Mesenchymal stem cell (in vitro differentiated cells and primary cell): ENCODE measurements around the gene JCHAIN.

ENCODE experiments used
- DNase-seq: peaks from one replicate; pipeline ENCODE4 v3.0.0-alpha.2; 2013
- H2AFZ ChIP-seq: one replicate; pipeline ENCODE4 v1.6.1; 2013; ENCODE audit warnings: low read depth, mild to moderate bottlenecking, control low read depth, inconsistent platforms, low read length, moderate library complexity
- H2AK5ac ChIP-seq: 2 replicates; pipeline ENCODE4 v1.6.1; 2013; ENCODE audit warnings: low read length, moderate library complexity, mild to moderate bottlenecking, inconsistent platforms; ENCODE audit not compliant: severe bottlenecking
- H2BK120ac ChIP-seq: one replicate; pipeline ENCODE4 v1.6.1; 2013; ENCODE audit warnings: low read depth, mild to moderate bottlenecking, inconsistent platforms, low read length, moderate library complexity
- H2BK12ac ChIP-seq, 2 experiments: one replicate each; pipeline ENCODE4 v1.6.1; 2013; ENCODE audit warnings: inconsistent platforms in 2 of 2, low read length in 2 of 2, mild to moderate bottlenecking in 2 of 2, moderate library complexity in 2 of 2, control low read depth in 1 of 2
- H2BK15ac ChIP-seq: one replicate; pipeline ENCODE4 v1.6.1; 2013; ENCODE audit warnings: mild to moderate bottlenecking, low read depth, inconsistent platforms; ENCODE audit not compliant: poor library complexity, severe bottlenecking
- H2BK5ac ChIP-seq: 2 replicates; pipeline ENCODE4 v1.6.1; 2013; ENCODE audit warnings: low read depth, mild to moderate bottlenecking, low read length, control low read depth, inconsistent platforms; ENCODE audit not compliant: poor library complexity, severe bottlenecking
- H3K14ac ChIP-seq, 2 experiments: one replicate each; pipeline ENCODE4 v1.6.1; 2013; ENCODE audit warnings: inconsistent platforms in 2 of 2, low read length in 2 of 2, control low read depth in 1 of 2, mild to moderate bottlenecking in 1 of 2, moderate library complexity in 1 of 2
- H3K18ac ChIP-seq, 2 experiments: one replicate each; pipeline ENCODE4 v1.6.1; 2013; ENCODE audit warnings: inconsistent platforms in 2 of 2, low read length in 2 of 2, control low read depth in 1 of 2, low read depth in 1 of 2, mild to moderate bottlenecking in 1 of 2
- H3K23ac ChIP-seq, 2 experiments: one replicate each; pipeline ENCODE4 v1.6.1; 2013; ENCODE audit warnings: inconsistent platforms in 2 of 2, low read length in 2 of 2, mild to moderate bottlenecking in 2 of 2, moderate library complexity in 2 of 2, control low read depth in 1 of 2
- H3K27ac ChIP-seq: 2 replicates; pipeline ENCODE4 v1.5.1; 2013; ENCODE audit warnings: mild to moderate bottlenecking, moderate library complexity, low read length, control low read depth, inconsistent platforms; ENCODE audit not compliant: poor library complexity, severe bottlenecking
- H3K27me3 ChIP-seq, 2 experiments: 2 replicates each; pipeline versions ENCODE4 v1.6.1 to v1.7.0; 2013; ENCODE audit warnings: low read length in 2 of 2, mild to moderate bottlenecking in 2 of 2, moderate library complexity in 2 of 2, control low read depth in 1 of 2, inconsistent platforms in 1 of 2; ENCODE audit not compliant: control insufficient read depth in 1 of 2, insufficient read depth in 1 of 2
- H3K36me3 ChIP-seq, 2 experiments: 2 replicates each; pipeline versions ENCODE4 v1.6.1 to v1.7.0; 2013; ENCODE audit warnings: low read length in 2 of 2, control low read depth in 1 of 2, inconsistent platforms in 1 of 2, low read depth in 1 of 2, mild to moderate bottlenecking in 1 of 2; ENCODE audit not compliant: insufficient read depth in 2 of 2, control insufficient read depth in 1 of 2
- H3K4ac ChIP-seq, 2 experiments: one replicate each; pipeline ENCODE4 v1.6.1; 2013; ENCODE audit warnings: inconsistent platforms in 2 of 2, low read length in 2 of 2, mild to moderate bottlenecking in 2 of 2, moderate library complexity in 2 of 2, control low read depth in 1 of 2, low read depth in 1 of 2
- H3K4me1 ChIP-seq: 2 replicates; pipeline ENCODE4 v1.6.1; 2013; ENCODE audit warnings: low read depth, low read length, control low read depth; ENCODE audit not compliant: control insufficient read depth, insufficient read depth
- H3K4me2 ChIP-seq: 2 replicates; pipeline ENCODE4 v1.6.1; 2013; ENCODE audit warnings: low read length, mild to moderate bottlenecking, inconsistent platforms; ENCODE audit not compliant: poor library complexity, severe bottlenecking
- H3K4me3 ChIP-seq, 2 experiments: 2 replicates each; pipeline versions ENCODE4 v1.5.1 to v1.7.0; 2013; ENCODE audit warnings: low read length in 2 of 2, mild to moderate bottlenecking in 2 of 2, control low read depth in 1 of 2, low read depth in 1 of 2; ENCODE audit not compliant: insufficient read depth in 1 of 2
- H3K79me1 ChIP-seq: replicated peaks from 2 replicates; pipeline ENCODE4 v1.6.1; 2013; ENCODE audit warnings: mild to moderate bottlenecking, control low read depth, low read length, inconsistent platforms; ENCODE audit not compliant: poor library complexity, severe bottlenecking
- H3K9ac ChIP-seq: 2 replicates; pipeline ENCODE4 v1.7.0; 2013; ENCODE audit warnings: mild to moderate bottlenecking, low read length, moderate library complexity
- H3K9me3 ChIP-seq: 2 replicates; pipeline ENCODE4 v1.7.0; 2013; ENCODE audit warnings: mild to moderate bottlenecking, low read length; ENCODE audit not compliant: control insufficient read depth
- H4K8ac ChIP-seq: one replicate; pipeline ENCODE4 v1.6.1; 2013; ENCODE audit warnings: inconsistent platforms, mild to moderate bottlenecking, low read length, moderate library complexity
- H4K91ac ChIP-seq: one replicate; pipeline ENCODE4 v1.6.1; 2013; ENCODE audit warnings: mild to moderate bottlenecking, low read length, inconsistent platforms
- WGBS: methylation state at CpG from one replicate; pipeline ENCODE4 v1.1.7; 2013; ENCODE audit warnings: mixed read lengths; 5-methylcytosine and 5-hydroxymethylcytosine counted together

JCHAIN gene

DNA sequence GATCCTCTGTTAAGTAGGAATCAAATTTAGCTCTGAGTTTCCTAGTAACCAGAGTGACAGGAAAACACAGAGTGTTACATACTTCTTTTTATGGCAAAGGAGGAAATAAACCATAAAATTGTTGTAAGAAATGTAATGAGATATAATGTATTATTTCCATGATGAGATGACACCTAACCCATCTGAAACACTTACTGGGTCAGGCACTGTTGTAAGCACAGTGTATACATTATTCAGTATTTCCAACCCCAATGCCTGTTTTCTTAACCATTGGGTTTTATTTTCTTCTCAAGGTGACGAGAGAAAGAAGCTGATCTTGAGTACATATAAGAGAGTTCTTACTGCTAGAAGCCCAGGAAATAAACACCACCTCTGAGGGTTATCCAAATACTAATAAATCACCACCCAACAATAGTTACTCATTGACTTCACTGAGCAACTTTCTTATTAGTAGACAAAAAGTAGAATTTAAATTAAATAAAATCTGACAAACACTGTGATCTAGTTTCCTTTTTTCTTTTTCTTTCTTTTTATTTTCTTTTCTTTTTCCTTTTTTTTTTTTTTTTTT is 42.0 kb downstream of the JCHAIN start:
- Histone ChIP-seq H3K4me3 (no peak overlapping the region), H3K9me3 (no peaks in the 10 kb centered on the region), H3K4ac (no peak overlapping the region), H3K36me3 (no peaks in the 10 kb centered on the region), H3K79me1 (no peaks in the 10 kb centered on the region), H3K4me2 (no peak overlapping the region), H4K91ac (no peak overlapping the region), H2AK5ac (no peak overlapping the region), H2AFZ (no peak overlapping the region), H2BK15ac (no peak overlapping the region), H2BK120ac (no peak overlapping the region), H3K4me1 (no peaks in the 10 kb centered on the region), H3K27me3 (no peaks in the 10 kb centered on the region), H3K9ac (no peak overlapping the region), H3K18ac (no peak overlapping the region), H2BK5ac (no peak overlapping the region), H4K8ac (no peak overlapping the region), H3K27ac (no peak overlapping the region), H2BK12ac (no peak overlapping the region), H3K14ac (no peak overlapping the region), H3K23ac (no peak overlapping the region)
- DNase-seq: no peak
- no CpG with 5 or more reads among the region's 1 CpG for WGBS

GRCh38 chr4:70623323-70623722 is 43.0 kb downstream of the JCHAIN start:
- no peak overlapping the region for H2BK15ac ChIP-seq
- H3K36me3 ChIP-seq: no peaks in the 10 kb centered on the region
- H3K9ac ChIP-seq: no peak overlapping the region
- no peak overlapping the region for H4K8ac ChIP-seq
- no peaks in the 10 kb centered on the region for H3K4me1 ChIP-seq
- H3K27me3 ChIP-seq: no peaks in the 10 kb centered on the region
- H3K27ac ChIP-seq: no peak overlapping the region
- H2AFZ ChIP-seq: no peak overlapping the region
- H3K14ac ChIP-seq: no peak overlapping the region
- no peak overlapping the region for H2BK120ac ChIP-seq
- no peak overlapping the region for H3K4ac ChIP-seq
- H2BK12ac ChIP-seq: no peak overlapping the region
- no peak overlapping the region for H4K91ac ChIP-seq
- no peaks in the 10 kb centered on the region for H3K79me1 ChIP-seq
- H3K23ac ChIP-seq: no peak overlapping the region
- H3K4me3 ChIP-seq: no peak overlapping the region
- H2BK5ac ChIP-seq: no peak overlapping the region
- H3K18ac ChIP-seq: no peak overlapping the region
- no peaks in the 10 kb centered on the region for H3K9me3 ChIP-seq
- H3K4me2 ChIP-seq: no peak overlapping the region
- WGBS: 100% methylated on average over 2 of the region's 3 CpGs
- no peak overlapping the region for H2AK5ac ChIP-seq
- DNase-seq: no peak

- Histone ChIP-seq H3K27me3 (no peaks in the 10 kb centered on the region), H4K8ac (no peak overlapping the region), H2BK120ac (no peak overlapping the region), H2BK12ac (no peak overlapping the region), H2AFZ (no peak overlapping the region), H3K9me3 (no peaks in the 10 kb centered on the region), H3K4ac (no peak overlapping the region), H3K9ac (no peak overlapping the region), H3K23ac (no peak overlapping the region), H3K36me3 (no peaks in the 10 kb centered on the region), H4K91ac (no peak overlapping the region), H2AK5ac (no peak overlapping the region), H3K14ac (no peak overlapping the region), H3K4me1 (no peaks in the 10 kb centered on the region), H3K79me1 (no peaks in the 10 kb centered on the region), H3K4me2 (no peak overlapping the region), H2BK15ac (no peak overlapping the region), H2BK5ac (no peak overlapping the region), H3K27ac (no peak overlapping the region), H3K4me3 (no peak overlapping the region), H3K18ac (no peak overlapping the region)
- WGBS: 100% methylated on average over 1 of the region's 2 CpGs
- DNase-seq: no peak
These were observed 46.5 kb downstream of the JCHAIN start for GRCh38 chr4:70619778-70620177.

GRCh38 chr4:70619288-70619687 is 47.0 kb downstream of the JCHAIN start:
- no peak overlapping the region for H3K27ac ChIP-seq
- no peak overlapping the region for H2BK120ac ChIP-seq
- no peak overlapping the region for H3K4ac ChIP-seq
- no peak overlapping the region for H2BK5ac ChIP-seq
- H3K79me1 ChIP-seq: no peaks in the 10 kb centered on the region
- no peak overlapping the region for H4K8ac ChIP-seq
- no peaks in the 10 kb centered on the region for H3K36me3 ChIP-seq
- no peak overlapping the region for H4K91ac ChIP-seq
- no peak overlapping the region for H3K4me3 ChIP-seq
- H3K23ac ChIP-seq: no peak overlapping the region
- 97% methylated on average over 4 of the region's 4 CpGs for WGBS
- H3K27me3 ChIP-seq: no peaks in the 10 kb centered on the region
- H3K9me3 ChIP-seq: no peaks in the 10 kb centered on the region
- no peak overlapping the region for H2AK5ac ChIP-seq
- H2AFZ ChIP-seq: no peak overlapping the region
- no peak for DNase-seq
- no peak overlapping the region for H3K18ac ChIP-seq
- H2BK15ac ChIP-seq: no peak overlapping the region
- H3K4me2 ChIP-seq: no peak overlapping the region
- H3K9ac ChIP-seq: no peak overlapping the region
- H3K4me1 ChIP-seq: no peaks in the 10 kb centered on the region
- no peak overlapping the region for H2BK12ac ChIP-seq
- no peak overlapping the region for H3K14ac ChIP-seq
